HG03175 (cell line): Measurements from ENCODE around the gene ABLIM2.

Experiments used
- ATAC-seq: cut with Tn5 transposase; IDR thresholded peaks from one replicate; pipeline ENCODE4 v1.9.1; 2021; ENCODE audit warnings: mild to moderate bottlenecking, moderate library complexity; ENCODE audit not compliant: unreplicated experiment

The ABLIM2 gene

GRCh38 chr4:8073206-8073863 lies 85.3 kb downstream of the ABLIM2 start:
- ATAC-seq: no peak

GRCh38 chr4:8072235-8072968 lies 86.2 kb downstream of the ABLIM2 start:
- no peak for ATAC-seq

GRCh38 chr4:8071766-8072165 lies 86.8 kb downstream of the ABLIM2 start:
- no peak for ATAC-seq

- no peak for ATAC-seq
Measured at GRCh38 chr4:8070736-8071718, 87.6 kb downstream of the ABLIM2 start.

GRCh38 chr4:8069102-8069752 lies 89.4 kb downstream of the ABLIM2 start:
- no peak for ATAC-seq

GRCh38 chr4:8067945-8068896 lies 90.4 kb downstream of the ABLIM2 start:
- no peak for ATAC-seq

- ATAC-seq: no peak
Measured at GRCh38 chr4:8067274-8067936, 91.2 kb downstream of the ABLIM2 start.

GRCh38 chr4:8066336-8066931 lies 92.2 kb downstream of the ABLIM2 start:
- no peak for ATAC-seq

GRCh38 chr4:8063974-8064563 lies 94.5 kb downstream of the ABLIM2 start:
- no peak for ATAC-seq

GRCh38 chr4:8061573-8061972 lies 97.0 kb downstream of the ABLIM2 start:
- no peak for ATAC-seq

- ATAC-seq: no peak
Measured at GRCh38 chr4:8061145-8061544, 97.5 kb downstream of the ABLIM2 start.

GRCh38 chr4:8060632-8061031 lies 98.0 kb downstream of the ABLIM2 start:
- ATAC-seq: no peak

GRCh38 chr4:8058031-8058479 lies 100.6 kb downstream of the ABLIM2 start:
- no peak for ATAC-seq

- ATAC-seq: no peak
Measured at GRCh38 chr4:8055206-8055605, 103.4 kb downstream of the ABLIM2 start.

GRCh38 chr4:8053688-8054449 lies 104.7 kb downstream of the ABLIM2 start:
- no peak for ATAC-seq

- no peak for ATAC-seq
Measured at GRCh38 chr4:8052160-8052691, 106.4 kb downstream of the ABLIM2 start.

GRCh38 chr4:8051644-8052043 lies 107.0 kb downstream of the ABLIM2 start:
- no peak for ATAC-seq
